Kidney epithelial cell (primary cell): Measurements from ENCODE around the gene RBMY1A1. TPM values are rescaled to one million over a fixed set of nuclear protein-coding genes. Genes with fewer than 3 reads are reported as not detected.
"Not testable (repeated sequence)": the region's sequence is repeated elsewhere in the genome, so short reads cannot be mapped to it uniquely, and the experiment has no call there.

Experiments used
- DNase-seq: peaks from one replicate; pipeline ENCODE4 v3.0.0-alpha.2; 2010; ENCODE audit warnings: low read depth
- H3K27me3 ChIP-seq: 2 replicates; pipeline ENCODE4 v1.6.0; 2011; ENCODE audit warnings: low read length; ENCODE audit not compliant: control insufficient read depth, insufficient read depth
- H3K36me3 ChIP-seq: 2 replicates; pipeline ENCODE4 v1.5.1; 2011; ENCODE audit warnings: low read length; ENCODE audit not compliant: control insufficient read depth, insufficient read depth
- H3K4me3 ChIP-seq: 2 replicates; pipeline ENCODE4 v1.5.1; 2011; ENCODE audit warnings: low read depth, mild to moderate bottlenecking, control low read depth, low read length
- total RNA-seq: library from RNA; depleted of rRNA; stranded (reverse); fragments of >200 nt; gene quantifications from 2 replicates; pipeline ENCODE4 v1.2.3, GENCODE V29; 2015
- TF ChIP-seq, protein P1 (sequence below): IDR thresholded peaks from 2 replicates; pipeline ENCODE4 v1.5.1; 2011; ENCODE audit warnings: mild to moderate bottlenecking, moderate library complexity, low read length, control low read depth, inconsistent platforms; ENCODE audit not compliant: insufficient read depth, poor library complexity, severe bottlenecking

The RBMY1A1 gene
- total RNA-seq: not detected in 2 replicates

DNA sequence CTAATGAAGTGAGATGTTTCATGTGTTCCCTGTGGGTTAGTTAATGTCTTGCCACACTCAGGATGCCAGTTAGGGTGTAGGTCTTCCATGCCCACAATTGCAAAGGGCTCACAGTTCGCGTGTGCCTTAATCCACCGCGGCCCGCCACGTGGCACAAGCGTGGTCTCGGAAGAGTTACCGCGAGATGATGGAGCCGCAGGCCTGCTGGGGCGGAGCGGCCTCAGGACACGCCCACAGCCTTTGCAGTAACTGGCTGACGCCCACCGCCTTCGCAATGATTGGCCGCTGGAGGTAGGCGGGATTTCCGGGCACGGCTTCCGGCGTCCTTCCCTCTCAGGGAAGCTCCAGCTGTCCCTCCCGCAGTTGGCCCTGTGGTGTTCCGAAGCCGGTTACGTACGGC is at the start of gene RBMY1A1:
TSS of gene RBMY1A1 (plus strand) at position 301 of the 400 bp plus-strand sequence. CDS start 2,013 bp downstream, outside the sequence.
- not testable (repeated sequence) for H3K4me3 ChIP-seq, H3K36me3 ChIP-seq

GRCh38 chrY:21511038-21511437 is 23.6 kb upstream of the RBMY1A1 start, which contains the start of gene RBMY1B:
TSS of gene RBMY1B (plus strand) at chrY:21511338. CDS start at chrY:21513351, 2,013 bp downstream.
- not testable (repeated sequence) for H3K27me3 ChIP-seq, H3K4me3 ChIP-seq

More for the DNA sequence above, at the start of gene RBMY1A1:
- H3K27me3 ChIP-seq, DNase-seq: not testable (repeated sequence)

GRCh38 chrY:21559316-21559984 is 24.8 kb downstream of the RBMY1A1 start:
- DNase-seq, H3K27me3 ChIP-seq, H3K4me3 ChIP-seq, H3K36me3 ChIP-seq: not testable (repeated sequence)

More at GRCh38 chrY:21511038-21511437, 23.6 kb upstream of the RBMY1A1 start, which contains the start of gene RBMY1B:
- not testable (repeated sequence) for H3K36me3 ChIP-seq, DNase-seq

- H3K4me3 ChIP-seq: no peak overlapping the region
- no peak for DNase-seq
- TF ChIP-seq, protein P1, sequence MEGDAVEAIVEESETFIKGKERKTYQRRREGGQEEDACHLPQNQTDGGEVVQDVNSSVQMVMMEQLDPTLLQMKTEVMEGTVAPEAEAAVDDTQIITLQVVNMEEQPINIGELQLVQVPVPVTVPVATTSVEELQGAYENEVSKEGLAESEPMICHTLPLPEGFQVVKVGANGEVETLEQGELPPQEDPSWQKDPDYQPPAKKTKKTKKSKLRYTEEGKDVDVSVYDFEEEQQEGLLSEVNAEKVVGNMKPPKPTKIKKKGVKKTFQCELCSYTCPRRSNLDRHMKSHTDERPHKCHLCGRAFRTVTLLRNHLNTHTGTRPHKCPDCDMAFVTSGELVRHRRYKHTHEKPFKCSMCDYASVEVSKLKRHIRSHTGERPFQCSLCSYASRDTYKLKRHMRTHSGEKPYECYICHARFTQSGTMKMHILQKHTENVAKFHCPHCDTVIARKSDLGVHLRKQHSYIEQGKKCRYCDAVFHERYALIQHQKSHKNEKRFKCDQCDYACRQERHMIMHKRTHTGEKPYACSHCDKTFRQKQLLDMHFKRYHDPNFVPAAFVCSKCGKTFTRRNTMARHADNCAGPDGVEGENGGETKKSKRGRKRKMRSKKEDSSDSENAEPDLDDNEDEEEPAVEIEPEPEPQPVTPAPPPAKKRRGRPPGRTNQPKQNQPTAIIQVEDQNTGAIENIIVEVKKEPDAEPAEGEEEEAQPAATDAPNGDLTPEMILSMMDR: no peak
- no peaks in the 10 kb centered on the region for H3K27me3 ChIP-seq
- no peaks in the 10 kb centered on the region for H3K36me3 ChIP-seq
Observed at GRCh38 chrY:21585449-21585848, 50.8 kb downstream of the RBMY1A1 start.

- not testable (repeated sequence) for H3K27me3 ChIP-seq, DNase-seq, H3K36me3 ChIP-seq, H3K4me3 ChIP-seq
Observed at GRCh38 chrY:21586454-21586853, 51.8 kb downstream of the RBMY1A1 start.

DNA sequence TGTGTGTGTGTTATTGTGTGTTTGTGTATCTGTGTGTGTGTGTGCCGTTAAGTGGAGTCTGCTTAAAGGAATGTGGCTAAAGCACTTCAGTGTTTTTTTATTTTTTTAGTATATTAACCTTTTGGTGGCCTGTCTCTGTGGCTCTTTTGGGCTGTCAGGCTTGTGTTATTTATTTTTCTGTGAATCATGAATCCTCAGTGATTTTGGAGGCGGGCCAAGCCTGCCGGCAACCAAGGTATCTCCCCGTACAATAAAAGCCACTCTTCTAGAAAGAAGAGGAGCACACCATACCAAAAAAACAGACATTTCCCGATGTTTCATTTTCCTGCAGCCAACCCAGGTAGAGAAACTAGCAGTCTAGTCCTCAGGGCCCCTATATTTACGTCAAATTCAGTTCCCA is 57.4 kb downstream of the RBMY1A1 start:
- DNase-seq: no peak
- no peaks in the 10 kb centered on the region for H3K27me3 ChIP-seq
- H3K4me3 ChIP-seq: no peak overlapping the region
- no peaks in the 10 kb centered on the region for H3K36me3 ChIP-seq
- TF ChIP-seq, protein P1: no peak

- H3K4me3 ChIP-seq, H3K36me3 ChIP-seq, DNase-seq, H3K27me3 ChIP-seq: not testable (repeated sequence)
Observed at GRCh38 chrY:21596287-21596686, 61.6 kb downstream of the RBMY1A1 start.

Other genes starting within 250 kb of the RBMY1A1 start
- gene RBMY1B, start 23.5 kb upstream of the RBMY1A1 start, total RNA-seq: not detected in 2 replicates